HG02973 (cell line): Measurements from ENCODE around the gene ABRAXAS1.

Source experiments
- ATAC-seq: cut with Tn5 transposase; IDR thresholded peaks from one replicate; pipeline ENCODE4 v1.9.1; 2021; ENCODE audit warnings: moderate library complexity; ENCODE audit not compliant: unreplicated experiment

ABRAXAS1 gene

GRCh38 chr4:83454686-83455085 lies 30.2 kb downstream of the ABRAXAS1 start:
- ATAC-seq: no peak

- no peak for ATAC-seq
These were observed 35.9 kb downstream of the ABRAXAS1 start for GRCh38 chr4:83449009-83449408.

- no peak for ATAC-seq
These were observed 44.0 kb downstream of the ABRAXAS1 start for GRCh38 chr4:83440899-83441298.

GRCh38 chr4:83440148-83440814 lies 44.6 kb downstream of the ABRAXAS1 start:
- no peak for ATAC-seq

GRCh38 chr4:83438719-83439118 lies 46.2 kb downstream of the ABRAXAS1 start:
- no peak for ATAC-seq

GRCh38 chr4:83436680-83437079 lies 48.2 kb downstream of the ABRAXAS1 start:
- ATAC-seq: no peak

- no peak for ATAC-seq
These were observed 53.7 kb downstream of the ABRAXAS1 start for GRCh38 chr4:83431200-83431599.

- ATAC-seq: no peak
These were observed 66.7 kb downstream of the ABRAXAS1 start for GRCh38 chr4:83418211-83418610.

- no peak for ATAC-seq
These were observed 67.3 kb downstream of the ABRAXAS1 start for GRCh38 chr4:83417566-83417965.

- ATAC-seq: no peak
These were observed 71.2 kb downstream of the ABRAXAS1 start for GRCh38 chr4:83413676-83414075.
